Measurements from ENCODE around the gene HBS1L. TPM values are rescaled to one million over a fixed set of nuclear protein-coding genes. Genes with fewer than 3 reads are reported as not detected.

HBS1L gene
- total RNA-seq, 1 donor, result 114 TPM

GRCh38 chr6:134992155-134992554 lies 62.5 kb downstream of the HBS1L start:
- TF ChIP-seq CTCF (IDR thresholded peaks at IDR 0.05; ENCODE audit: insufficient read depth, low read depth, low read length), result no peak
- no peak overlapping the region for H3K4me3 ChIP-seq (ENCODE audit: low read depth, low read length)
- DNase-seq (ENCODE audit: low read depth), result no peak

- DNase-seq (ENCODE audit: low read depth), result no peak
- no peak for TF ChIP-seq CTCF (IDR thresholded peaks at IDR 0.05; ENCODE audit: insufficient read depth, low read depth, low read length)
Measured at GRCh38 chr6:134990262-134990661, 64.4 kb downstream of the HBS1L start.

GRCh38 chr6:134984821-134985220 lies 69.8 kb downstream of the HBS1L start:
- no peak overlapping the region for H3K4me3 ChIP-seq (ENCODE audit: low read depth, low read length)
- no peak for TF ChIP-seq CTCF (IDR thresholded peaks at IDR 0.05; ENCODE audit: insufficient read depth, low read depth, low read length)
- peak; percentile 47 for DNase-seq (ENCODE audit: low read depth)

More at GRCh38 chr6:134990262-134990661, 64.4 kb downstream of the HBS1L start:
- H3K4me3 ChIP-seq (ENCODE audit: low read depth, low read length), result no peak overlapping the region

- DNase-seq (ENCODE audit: low read depth), result no peak
- H3K4me3 ChIP-seq (ENCODE audit: low read depth, low read length), result no peak overlapping the region
- TF ChIP-seq CTCF (IDR thresholded peaks at IDR 0.05; ENCODE audit: insufficient read depth, low read depth, low read length), result no peak
Measured at GRCh38 chr6:134983823-134984222, 70.8 kb downstream of the HBS1L start.

GRCh38 chr6:134982161-134982560 lies 72.5 kb downstream of the HBS1L start:
- H3K4me3 ChIP-seq (ENCODE audit: low read depth, low read length), result no peak overlapping the region
- no peak for DNase-seq (ENCODE audit: low read depth)
- no peak for TF ChIP-seq CTCF (IDR thresholded peaks at IDR 0.05; ENCODE audit: insufficient read depth, low read depth, low read length)

GRCh38 chr6:134980846-134981245 lies 73.8 kb downstream of the HBS1L start:
- no peak for TF ChIP-seq CTCF (IDR thresholded peaks at IDR 0.05; ENCODE audit: insufficient read depth, low read depth, low read length)
- H3K4me3 ChIP-seq (ENCODE audit: low read depth, low read length), result no peak overlapping the region
- no peak for DNase-seq (ENCODE audit: low read depth)

- no peak for TF ChIP-seq CTCF (IDR thresholded peaks at IDR 0.05; ENCODE audit: insufficient read depth, low read depth, low read length)
- no peak overlapping the region for H3K4me3 ChIP-seq (ENCODE audit: low read depth, low read length)
- DNase-seq (ENCODE audit: low read depth), result no peak
Measured at GRCh38 chr6:134979142-134979541, 75.5 kb downstream of the HBS1L start.

All from fibroblast of villous mesenchyme (primary cell).